Stomach (tissue), 9 donors: ENCODE results near the gene PCGF3. TPM values are rescaled to one million over a fixed set of nuclear protein-coding genes. Genes with fewer than 3 reads are reported as not detected.

Experiments
- DNase-seq, 2 donors: peaks; one replicate each; pipeline versions ENCODE4 v3.0.0 to v3.0.0-alpha.2; 2013 to 2019
- H3K27ac ChIP-seq, 5 donors: fragments of 200-600 bp in 4 of 5; sonication (generic) in 4 of 5; one replicate each; pipeline ENCODE4 v1.5.1; 2013 to 2019; ENCODE audit warnings: mild to moderate bottlenecking in 1 of 5, moderate library complexity in 1 of 5
- H3K27me3 ChIP-seq, 3 donors: fragments of 200-600 bp; sonication (generic); one replicate each; pipeline ENCODE4 v1.5.1; 2017 to 2019; ENCODE audit warnings: mixed run types in 1 of 3
- H3K36me3 ChIP-seq, 4 donors: fragments of 200-600 bp; sonication (generic); 1 replicate in 3 of 4; 2 replicates in 1 of 4; pipeline ENCODE4 v1.5.1; 2016 to 2019
- H3K4me1 ChIP-seq, 4 donors: fragments of 200-600 bp; sonication (generic); one replicate each; pipeline ENCODE4 v1.5.1; 2016 to 2019
- H3K4me3 ChIP-seq, 4 donors: fragments of 200-600 bp; sonication (generic) in 3 of 4; one replicate each; pipeline ENCODE4 v1.5.1; 2016 to 2019; ENCODE audit warnings: mild to moderate bottlenecking in 1 of 4
- H3K9me3 ChIP-seq, 4 donors: fragments of 200-600 bp; sonication (generic); one replicate each; pipeline ENCODE4 v1.5.1; 2016 to 2019
- CTCF ChIP-seq, 7 experiments: fragments of 450-650 bp in 4 of 7; fragments of 200-600 bp in 3 of 7; sonication (generic) in 3 of 7; IDR thresholded peaks; one replicate each; pipeline ENCODE4 v1.5.1; 2016 to 2019; ENCODE audit warnings: antibody characterized with exemption in 7 of 7, control low read depth in 2 of 7, mild to moderate bottlenecking in 1 of 7
- EP300 ChIP-seq: sonication (generic); formaldehyde crosslinking; IDR thresholded peaks from one replicate; pipeline ENCODE4 v1.6.1; 2017; ENCODE audit warnings: antibody characterized with exemption
- POLR2A ChIP-seq, 4 donors: fragments of 450-650 bp; IDR thresholded peaks; one replicate each; pipeline ENCODE4 v1.6.1; 2016; ENCODE audit warnings: antibody characterized with exemption in 4 of 4, control low read depth in 2 of 4, mild to moderate bottlenecking in 1 of 4, moderate library complexity in 1 of 4
- POLR2AphosphoS5 ChIP-seq, 3 donors: sonication (generic); formaldehyde crosslinking; IDR thresholded peaks; one replicate each; pipeline ENCODE4 v1.6.1; 2016; ENCODE audit warnings: antibody characterized with exemption in 3 of 3
- WGBS, 5 donors: extraction: QIAGEN DNeasy Blood & Tissue Kit in 3 of 5; methylation state at CpG; one replicate each; pipeline versions ENCODE4 v1.1.5 to v1.1.7; 2013 to 2018; 5-methylcytosine and 5-hydroxymethylcytosine counted together
- intact Hi-C: fragments of 100-400 bp; cut with DNase I; formaldehyde crosslinking; loops from one replicate; pipeline ENCODE4 v1.15.1; 2023; ENCODE audit warnings: low total_unique reads
- polyA plus RNA-seq, 3 donors: library from polyadenylated mRNA; stranded (reverse); fragments of 200-250 nt; gene quantifications; one replicate each; pipeline ENCODE4 v1.2.3, GENCODE V29; 2013
- total RNA-seq, 5 donors: library from RNA; depleted of rRNA; stranded (reverse); fragments of >200 nt; gene quantifications; one replicate each; pipeline versions ENCODE4 v1.1.0 to v1.2.3, GENCODE V29; 2014 to 2016
- donor health status: healthy with polysubstance abuse.
- donor health status: Bipolar disorder and iron deficiency.
- donor health status: healthy.

PCGF3 gene
- total and polyA plus RNA-seq, 8 donors, result 24.7 to 140 (median 62.7) TPM

- Histone ChIP-seq H3K36me3 (no peaks in the 10 kb centered on the region), H3K27me3 (peaks cover 0 to 36% (median 0%) of the 10 kb centered on the region in 3 donors), H3K4me1 (peaks cover 21 to 75% (median 70%) of the 10 kb centered on the region in 4 donors), H3K27ac (no peak overlapping the region), H3K9me3 (no peaks in the 10 kb centered on the region), H3K4me3 (no peak overlapping the region)
- intact Hi-C loops, result no loop called here
- 50 to 83% (median 81%) methylated on average over 1 to 13 of the region's 13 CpGs for WGBS, 5 donors
- TF ChIP-seq POLR2A (IDR thresholded peaks at IDR 0.05), result no peak
- TF ChIP-seq POLR2AphosphoS5 (IDR thresholded peaks at IDR 0.05), result no peak
- TF ChIP-seq EP300, result no peak
- TF ChIP-seq CTCF (IDR thresholded peaks at IDR 0.05), result no peak
- DNase-seq, result no peak
Observed at GRCh38 chr4:679104-679481, 26.5 kb upstream of the PCGF3 start.

- Histone ChIP-seq H3K27me3 (peaks cover 0 to 36% (median 0%) of the 10 kb centered on the region in 3 donors), H3K36me3 (no peaks in the 10 kb centered on the region), H3K4me3 (no peak overlapping the region), H3K27ac (no peak overlapping the region), H3K9me3 (no peaks in the 10 kb centered on the region), H3K4me1 (peaks cover 21 to 77% (median 69%) of the 10 kb centered on the region in 4 donors)
- no peak for TF ChIP-seq CTCF (IDR thresholded peaks at IDR 0.05)
- TF ChIP-seq POLR2AphosphoS5 (IDR thresholded peaks at IDR 0.05), result no peak
- TF ChIP-seq POLR2A (IDR thresholded peaks at IDR 0.05), result no peak
- TF ChIP-seq EP300, result no peak
- intact Hi-C loops, result no loop called here
- no peak for DNase-seq
- 72 to 82% (median 81%) methylated on average over 9 to 11 of the region's 11 CpGs for WGBS, 5 donors
Observed at GRCh38 chr4:679629-680028, 26.0 kb upstream of the PCGF3 start.

- Histone ChIP-seq H3K4me3 (peak overlapping the region in 1 of 4 donors; percentile 74), H3K27ac (peak overlapping the region in 1 of 5 donors; percentile 70), H3K4me1 (peaks cover 18 to 74% (median 65%) of the 10 kb centered on the region in 4 donors), H3K9me3 (no peaks in the 10 kb centered on the region), H3K36me3 (no peaks in the 10 kb centered on the region), H3K27me3 (peaks cover 0 to 36% (median 0%) of the 10 kb centered on the region in 3 donors)
- WGBS, 5 donors, result 67 to 78% (median 73%) methylated on average over 7 to 9 of the region's 9 CpGs
- no peak for DNase-seq
- intact Hi-C loops, result no loop called here
- TF ChIP-seq CTCF (IDR thresholded peaks at IDR 0.05) (no peak), POLR2AphosphoS5 (IDR thresholded peaks at IDR 0.05) (no peak), POLR2A (IDR thresholded peaks at IDR 0.05) (no peak), EP300 (no peak)
Observed at GRCh38 chr4:680091-680490, 25.5 kb upstream of the PCGF3 start.

- WGBS, 5 donors, result 36 to 70% (median 53%) methylated on average over 7 to 17 of the region's 17 CpGs
- Histone ChIP-seq H3K36me3 (peaks cover 0 to 2% (median under 1%) of the 10 kb centered on the region in 4 donors), H3K4me3 (peak overlapping the region; percentile 42 to 74 (median 50)), H3K27me3 (peaks cover 0 to 36% (median 0%) of the 10 kb centered on the region in 3 donors), H3K4me1 (peaks cover 14 to 69% (median 60%) of the 10 kb centered on the region in 4 donors), H3K9me3 (no peaks in the 10 kb centered on the region), H3K27ac (peak overlapping the region in 4 of 5 donors; percentile 10 to 70 (median 27))
- peak in 1 of 2 donors; percentile 59 for DNase-seq
- intact Hi-C loops, result no loop called here
- no peak for TF ChIP-seq EP300
- no peak for TF ChIP-seq POLR2A (IDR thresholded peaks at IDR 0.05)
- no peak for TF ChIP-seq CTCF (IDR thresholded peaks at IDR 0.05)
- TF ChIP-seq POLR2AphosphoS5 (IDR thresholded peaks at IDR 0.05), result no peak
Observed at GRCh38 chr4:680551-680927, 25.1 kb upstream of the PCGF3 start.
